DOHH2 (cell line): ENCODE results near the gene MT4.

ENCODE experiments used
- CTCF ChIP-seq: fragments of 200-600 bp; sonication (generic); IDR thresholded peaks from one replicate; pipeline ENCODE4 v1.5.1; 2014; ENCODE audit warnings: antibody characterized with exemption, mild to moderate bottlenecking, low read depth, low read length; ENCODE audit not compliant: poor library complexity, severe bottlenecking
- EZH2phosphoT487 ChIP-seq: fragments of 200-600 bp; sonication (generic); IDR thresholded peaks from 2 replicates; pipeline ENCODE4 v1.6.1; 2017; ENCODE audit warnings: borderline replicate concordance, mild to moderate bottlenecking, antibody characterized with exemption, low read length, moderate library complexity, mixed read lengths

- TF ChIP-seq CTCF (no peak), EZH2phosphoT487 (no peak)
Measured at GRCh38 chr16:56591377-56592060, 26.6 kb downstream of the MT4 start.
